ENCODE data around the gene LDLRAD1.
"Not testable (repeated sequence)": the region's sequence is repeated elsewhere in the genome, so short reads cannot be mapped to it uniquely, and the experiment has no call there.

The LDLRAD1 gene

DNA sequence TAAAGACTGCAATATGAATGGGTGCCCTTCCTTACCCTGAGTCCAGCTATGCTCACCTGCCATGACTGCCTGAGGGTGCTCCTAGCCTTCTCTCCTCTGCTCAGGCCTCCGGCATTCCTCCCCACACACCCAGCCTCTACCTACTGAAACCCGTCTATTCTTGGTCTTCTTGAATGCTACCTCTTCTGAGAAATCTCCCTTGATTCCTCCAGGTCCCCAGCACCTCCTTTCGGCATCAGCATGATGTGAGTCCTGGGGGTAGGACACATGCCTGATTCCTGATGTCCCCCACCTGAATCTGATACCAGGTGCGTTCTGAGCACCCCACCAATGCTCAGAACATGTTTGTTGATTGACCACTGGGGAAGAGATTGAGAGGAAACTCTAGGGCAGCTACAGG, 8.6 kb downstream of the LDLRAD1 start:
- no peaks in the 10 kb centered on the region for H3K9me3 Mint-ChIP-seq
- no peaks in the 10 kb centered on the region for H3K36me3 Mint-ChIP-seq
- no peak overlapping the region for H3K4me3 Mint-ChIP-seq
- H3K27me3 Mint-ChIP-seq, result peaks cover 30% of the 10 kb centered on the region
- CTCF ChIA-PET, result no interaction called here
- no peak overlapping the region for H3K27ac Mint-ChIP-seq
- H3K4me1 Mint-ChIP-seq, result no peaks in the 10 kb centered on the region
- no peak for DNase-seq

DNA sequence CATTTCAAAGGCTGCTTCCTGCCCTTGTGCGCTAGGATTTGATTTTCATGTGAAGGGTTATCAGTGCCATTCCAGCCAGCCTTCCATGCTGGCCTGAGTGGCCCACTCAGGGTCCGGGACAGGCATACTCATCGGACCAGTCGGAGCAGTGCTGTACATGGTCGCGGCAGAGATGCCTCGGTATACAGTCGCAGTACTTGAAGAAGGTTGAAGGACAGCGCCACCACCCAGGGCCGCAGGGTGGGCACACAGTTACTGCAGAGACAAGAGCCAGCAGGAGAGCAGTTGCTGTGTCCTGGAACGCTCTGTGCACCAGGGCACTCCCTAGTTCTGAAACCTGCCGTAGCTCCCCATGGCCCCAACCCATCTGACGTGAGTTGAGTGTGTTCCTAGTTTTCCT, 9.1 kb downstream of the LDLRAD1 start:
- no peaks in the 10 kb centered on the region for H3K9me3 Mint-ChIP-seq
- no peaks in the 10 kb centered on the region for H3K36me3 Mint-ChIP-seq
- H3K27me3 Mint-ChIP-seq, result peaks cover 30% of the 10 kb centered on the region
- CTCF ChIA-PET, result interaction anchor here (0.6 kb wide), 1 partner anchor 559 kb away, joined by 3 read pairs; no protein-coding TSS in a partner anchor
- no peak overlapping the region for H3K27ac Mint-ChIP-seq
- no peaks in the 10 kb centered on the region for H3K4me1 Mint-ChIP-seq
- no peak overlapping the region for H3K4me3 Mint-ChIP-seq
- no peak for DNase-seq

DNA sequence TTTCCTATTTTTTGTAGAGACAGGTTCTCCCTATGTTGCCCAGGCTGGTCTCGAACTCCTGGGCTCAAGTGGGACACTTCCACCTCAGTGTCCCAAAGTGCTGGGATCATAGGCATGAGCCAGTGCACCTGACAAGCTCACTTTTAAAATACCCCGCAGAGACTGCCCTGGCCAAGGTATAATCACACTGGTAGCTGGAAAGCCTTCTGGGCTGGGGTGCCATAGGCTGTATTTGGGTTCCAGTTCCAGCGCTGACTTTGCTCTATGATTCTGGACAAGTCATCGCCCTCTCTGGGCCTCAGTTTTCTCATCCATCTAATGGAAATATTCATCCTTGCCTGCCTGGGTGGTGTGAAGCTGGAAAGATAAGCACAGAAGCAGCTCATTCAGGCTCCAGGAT, 10.4 kb downstream of the LDLRAD1 start:
- no peaks in the 10 kb centered on the region for H3K36me3 Mint-ChIP-seq

DNA sequence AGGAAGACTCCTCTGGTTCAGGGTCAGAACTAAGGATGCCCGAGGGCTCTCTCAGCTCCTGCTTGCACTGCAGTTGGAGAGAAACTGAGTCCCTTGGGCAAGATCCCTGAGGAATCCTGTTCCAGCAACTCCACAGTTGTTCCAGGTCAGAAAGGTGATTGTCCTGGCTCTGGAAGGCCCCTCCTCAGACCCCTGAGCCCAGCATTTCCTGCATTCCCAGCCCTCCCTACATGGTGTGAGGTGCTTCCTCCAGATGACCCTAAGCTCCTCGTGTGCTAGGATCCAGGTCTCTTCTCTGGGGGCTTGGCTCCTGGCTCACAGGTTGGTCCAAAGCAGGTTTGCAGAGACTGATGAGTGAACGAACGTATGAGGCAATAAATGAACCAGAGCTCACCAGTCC, 11.5 kb downstream of the LDLRAD1 start:
- CTCF ChIA-PET, result no interaction called here
- H3K36me3 Mint-ChIP-seq, result no peaks in the 10 kb centered on the region
- H3K4me1 Mint-ChIP-seq, result no peaks in the 10 kb centered on the region
- H3K4me3 Mint-ChIP-seq, result no peak overlapping the region
- H3K27ac Mint-ChIP-seq, result no peak overlapping the region
- peaks cover 33% of the 10 kb centered on the region for H3K27me3 Mint-ChIP-seq
- peaks cover 2% of the 10 kb centered on the region for H3K9me3 Mint-ChIP-seq
- DNase-seq, result no peak

More for the DNA sequence above, 10.4 kb downstream of the LDLRAD1 start:
- no peak for DNase-seq
- no peaks in the 10 kb centered on the region for H3K4me1 Mint-ChIP-seq
- H3K27ac Mint-ChIP-seq, result no peak overlapping the region
- CTCF ChIA-PET, result interaction anchor here (1.2 kb wide), 1 partner anchor 146 kb away, joined by 4 read pairs; no protein-coding TSS in a partner anchor
- peaks cover 2% of the 10 kb centered on the region for H3K9me3 Mint-ChIP-seq
- no peak overlapping the region for H3K4me3 Mint-ChIP-seq
- peaks cover 32% of the 10 kb centered on the region for H3K27me3 Mint-ChIP-seq

DNA sequence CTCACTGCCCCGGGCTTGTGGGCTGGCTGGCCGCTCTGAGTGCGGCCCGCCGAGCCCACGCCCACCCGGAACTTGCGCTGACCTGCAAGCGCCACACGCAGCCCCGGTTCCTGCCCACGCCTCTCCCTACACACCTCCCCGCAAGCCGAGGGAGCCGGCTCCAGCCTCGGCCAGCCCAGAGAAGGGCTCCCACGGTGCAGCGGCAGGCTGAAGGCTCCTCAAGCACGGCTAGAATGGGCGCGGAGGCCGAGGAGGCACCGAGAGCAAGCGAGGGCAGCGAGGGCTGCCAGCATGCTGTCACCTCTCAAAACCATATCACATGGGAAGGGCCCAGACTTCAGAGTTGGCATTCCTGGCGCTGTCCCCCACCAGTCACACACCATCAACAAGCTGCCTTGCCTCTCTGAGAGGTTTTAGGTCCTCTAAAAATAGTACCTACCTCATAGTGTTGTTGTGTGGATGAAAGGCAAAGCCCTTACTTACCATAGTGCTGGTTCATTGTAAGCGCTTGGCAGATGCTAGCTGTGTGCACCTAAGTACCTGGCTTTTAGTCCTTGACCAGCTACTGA, 13.4 kb downstream of the LDLRAD1 start:
- Mint-ChIP-seq H3K9me3 (peaks cover 2% of the 10 kb centered on the region), H3K27me3 (peaks cover 23% of the 10 kb centered on the region), H3K4me1 (no peaks in the 10 kb centered on the region), H3K4me3 (no peak overlapping the region), H3K27ac (no peak overlapping the region), H3K36me3 (no peaks in the 10 kb centered on the region)
- CTCF ChIA-PET, result no interaction called here
- no peak for DNase-seq

DNA sequence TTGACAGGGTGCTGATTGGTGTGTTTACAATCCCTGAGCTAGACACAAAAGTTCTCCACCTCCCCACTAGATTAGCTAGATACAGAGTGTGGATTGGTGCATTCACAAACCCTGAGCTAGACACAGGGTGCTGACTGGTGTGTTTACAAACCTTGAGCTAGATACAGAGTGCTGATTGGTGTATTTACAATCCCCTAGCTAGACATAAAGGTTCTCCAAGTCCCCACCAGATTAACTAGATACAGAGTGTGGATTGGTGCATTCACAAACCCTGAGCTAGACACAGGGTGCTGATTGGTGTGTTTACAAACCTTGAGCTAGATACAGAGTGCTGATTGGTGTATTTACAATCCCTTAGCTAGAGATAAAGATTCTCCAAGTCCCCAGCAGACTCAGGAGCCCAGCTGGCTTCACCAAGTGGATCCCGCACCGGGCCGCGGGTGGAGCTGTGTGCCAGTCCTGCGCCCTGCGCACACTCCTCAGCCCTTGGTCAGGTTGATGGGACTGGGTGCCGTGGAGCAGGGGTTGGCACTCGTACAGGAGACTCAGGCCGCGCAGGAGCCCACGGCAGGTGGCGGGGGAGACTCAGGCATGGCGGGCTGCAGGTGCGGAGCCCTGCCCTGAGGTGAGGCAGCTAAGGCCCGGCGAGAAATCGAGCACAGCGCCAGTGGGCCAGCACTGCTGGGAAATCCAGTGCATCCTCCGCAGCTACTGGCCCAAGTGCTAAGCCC, 14.1 kb downstream of the LDLRAD1 start:
- H3K9me3 Mint-ChIP-seq, H3K4me3 Mint-ChIP-seq, DNase-seq, H3K27ac Mint-ChIP-seq, H3K4me1 Mint-ChIP-seq, H3K36me3 Mint-ChIP-seq: not testable (repeated sequence)
- CTCF ChIA-PET, result interaction anchor here (1.3 kb wide), 1 partner anchor 144 kb away, joined by 3 read pairs; no protein-coding TSS in a partner anchor
- H3K27me3 Mint-ChIP-seq, result peaks cover 20% of the 10 kb centered on the region

DNA sequence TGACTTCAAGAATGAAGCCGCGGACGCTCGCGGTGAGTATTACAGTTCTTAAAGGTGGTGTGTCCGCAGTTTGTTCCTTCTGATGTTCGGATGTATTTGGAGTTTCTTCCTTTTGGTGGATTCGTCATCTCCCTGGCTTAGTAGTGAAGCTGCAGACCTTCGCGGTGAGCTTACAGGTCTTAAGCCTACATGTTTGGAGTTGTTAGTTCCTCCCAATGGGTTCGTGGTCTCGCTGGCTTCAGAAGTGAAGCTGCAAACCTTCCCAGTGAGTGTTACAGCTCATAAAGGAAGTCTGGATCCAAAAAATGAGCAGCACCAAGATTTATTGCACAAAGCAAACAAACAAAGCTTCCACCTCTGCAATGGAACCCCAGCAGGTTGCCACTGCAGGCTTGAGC, 14.7 kb downstream of the LDLRAD1 start:
- Mint-ChIP-seq H3K36me3 (no peaks in the 10 kb centered on the region), H3K4me1 (no peaks in the 10 kb centered on the region), H3K4me3 (no peak overlapping the region), H3K27ac (no peak overlapping the region), H3K9me3 (peaks cover 2% of the 10 kb centered on the region), H3K27me3 (peaks cover 20% of the 10 kb centered on the region)
- no peak for DNase-seq
- CTCF ChIA-PET, result interaction anchor here (1.3 kb wide), 1 partner anchor 143 kb away, joined by 3 read pairs; no protein-coding TSS in a partner anchor

DNA sequence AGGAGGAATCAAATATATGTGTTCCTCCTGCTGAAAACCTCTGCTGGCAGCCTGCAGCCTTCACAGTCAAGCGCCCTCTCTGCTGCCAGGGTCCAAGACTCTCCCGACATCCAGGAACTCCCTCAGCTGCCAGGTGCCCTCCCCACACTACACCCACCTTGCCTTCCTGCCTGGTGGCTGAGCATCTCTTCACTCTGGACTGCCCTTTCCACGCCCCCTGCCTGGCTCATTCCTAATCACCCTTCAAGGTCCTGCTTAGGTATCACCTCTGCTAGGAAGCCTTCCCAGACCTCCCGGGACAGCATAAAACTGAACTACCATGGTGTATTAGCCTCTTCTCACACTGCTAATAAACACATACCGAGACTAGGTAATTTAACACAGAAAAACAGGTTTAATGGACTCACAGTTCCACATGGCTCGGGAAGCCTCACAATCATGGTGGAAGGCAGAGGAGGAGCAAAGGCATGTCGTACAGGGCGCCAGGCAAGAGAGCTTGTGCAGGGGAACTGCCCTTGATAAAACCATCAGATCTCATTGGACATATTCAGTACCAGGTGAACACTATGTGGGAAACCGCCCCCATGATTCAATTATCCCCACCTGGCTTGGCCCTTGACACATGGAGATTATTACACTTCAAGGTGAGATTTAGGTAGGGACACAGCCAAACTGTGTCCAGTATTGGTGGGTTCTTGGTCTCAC, 15.3 kb downstream of the LDLRAD1 start:
- CTCF ChIA-PET, result interaction anchor here (1.3 kb wide), 1 partner anchor 142 kb away, joined by 3 read pairs; no protein-coding TSS in a partner anchor
- Mint-ChIP-seq H3K4me1 (no peaks in the 10 kb centered on the region), H3K27me3 (peaks cover 20% of the 10 kb centered on the region), H3K36me3 (no peaks in the 10 kb centered on the region), H3K27ac (no peak overlapping the region), H3K9me3 (peaks cover 2% of the 10 kb centered on the region), H3K4me3 (no peak overlapping the region)
- DNase-seq, result no peak

DNA sequence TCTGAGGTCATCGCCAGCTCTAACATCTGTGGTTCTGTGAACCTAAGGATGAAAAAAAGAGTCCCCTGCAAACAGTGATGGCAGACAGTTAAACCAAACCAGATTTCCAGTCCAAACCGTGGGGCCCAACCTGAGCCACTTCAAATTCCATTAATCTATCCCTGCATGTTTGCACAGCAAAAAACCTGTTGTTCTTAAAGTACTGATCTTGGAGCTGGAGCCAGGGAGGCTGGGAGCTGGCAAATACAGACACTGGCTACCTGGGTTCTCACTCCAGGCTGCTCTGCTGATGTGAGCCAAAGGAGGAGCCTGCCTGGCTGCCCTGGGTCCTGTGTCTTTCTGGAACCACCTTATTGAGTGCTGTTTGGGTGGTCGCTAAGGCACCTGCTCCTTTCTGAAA, 16.4 kb downstream of the LDLRAD1 start:
- H3K27me3 Mint-ChIP-seq, result peaks cover 21% of the 10 kb centered on the region
- H3K27ac Mint-ChIP-seq, result no peak overlapping the region
- H3K4me3 Mint-ChIP-seq, result no peak overlapping the region
- peaks cover 2% of the 10 kb centered on the region for H3K9me3 Mint-ChIP-seq
- DNase-seq, result no peak
- no peaks in the 10 kb centered on the region for H3K36me3 Mint-ChIP-seq
- CTCF ChIA-PET, result no interaction called here
- no peaks in the 10 kb centered on the region for H3K4me1 Mint-ChIP-seq

DNA sequence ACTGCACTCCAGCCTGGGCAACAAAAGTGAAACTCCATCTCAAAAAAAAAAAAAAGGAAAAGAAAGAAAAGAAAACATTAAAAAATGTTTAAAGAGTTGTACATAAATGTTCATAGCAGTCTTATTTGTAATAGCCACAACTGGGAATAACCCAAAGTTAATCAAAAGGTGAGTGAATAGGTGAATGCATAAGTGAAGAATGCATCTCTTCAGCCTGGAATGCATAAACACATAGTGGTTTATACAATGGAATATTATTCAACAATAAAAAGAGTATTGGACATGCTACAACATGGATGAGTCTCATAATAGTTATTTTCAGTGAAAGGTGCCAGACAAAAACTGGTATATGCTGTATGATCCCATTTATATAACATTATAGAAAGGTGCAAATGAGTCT, 18.1 kb downstream of the LDLRAD1 start:
- H3K27ac Mint-ChIP-seq, result no peak overlapping the region
- CTCF ChIA-PET, result no interaction called here
- no peak overlapping the region for H3K4me3 Mint-ChIP-seq
- peaks cover 2% of the 10 kb centered on the region for H3K9me3 Mint-ChIP-seq
- H3K36me3 Mint-ChIP-seq, result no peaks in the 10 kb centered on the region
- H3K27me3 Mint-ChIP-seq, result peaks cover 12% of the 10 kb centered on the region
- no peaks in the 10 kb centered on the region for H3K4me1 Mint-ChIP-seq
- DNase-seq, result no peak

DNA sequence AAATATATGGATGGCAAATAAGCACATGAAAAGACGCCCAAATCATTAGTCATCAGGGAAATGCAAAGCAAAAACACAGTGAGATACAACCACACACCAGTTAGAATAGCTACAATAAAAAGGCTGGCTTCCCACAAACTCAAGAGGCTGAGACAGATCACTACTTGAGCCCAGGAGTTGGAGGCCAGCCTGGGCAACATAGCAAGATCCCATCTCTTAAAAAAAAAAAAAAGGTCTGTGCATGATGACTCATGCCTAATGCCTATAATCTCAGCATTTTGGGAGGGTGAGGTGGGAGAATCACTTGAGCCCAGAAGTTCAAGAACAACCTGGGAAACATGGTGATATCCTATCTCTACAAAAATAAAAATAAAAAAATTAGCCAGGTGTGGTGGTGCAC, 19.8 kb downstream of the LDLRAD1 start:
- no peaks in the 10 kb centered on the region for H3K36me3 Mint-ChIP-seq
- peaks cover 12% of the 10 kb centered on the region for H3K27me3 Mint-ChIP-seq
- no peak overlapping the region for H3K27ac Mint-ChIP-seq
- H3K9me3 Mint-ChIP-seq, result peaks cover under 1% of the 10 kb centered on the region
- no peak for DNase-seq
- H3K4me3 Mint-ChIP-seq, result no peak overlapping the region
- H3K4me1 Mint-ChIP-seq, result no peaks in the 10 kb centered on the region
- CTCF ChIA-PET, result no interaction called here

DNA sequence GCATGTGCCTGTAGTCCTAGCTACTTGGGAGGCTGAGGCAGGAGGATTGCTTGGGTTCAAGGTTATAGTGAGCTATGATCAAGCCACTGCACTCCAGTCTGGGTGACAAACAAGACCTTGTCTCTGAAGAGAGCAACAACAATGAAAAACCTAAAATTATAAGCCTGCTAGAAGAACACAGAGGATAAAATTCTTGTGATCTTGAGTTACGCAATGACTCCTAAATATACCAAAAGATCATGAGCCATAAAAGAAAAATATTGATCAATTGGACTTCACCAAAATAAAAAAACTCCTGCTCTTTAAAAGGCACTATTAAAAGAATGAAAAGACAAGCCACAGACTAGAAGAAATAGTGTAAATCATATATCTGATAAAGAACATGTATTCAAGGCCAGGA, 22.3 kb downstream of the LDLRAD1 start:
- Mint-ChIP-seq H3K4me3 (no peak overlapping the region), H3K4me1 (no peaks in the 10 kb centered on the region), H3K27ac (no peak overlapping the region), H3K27me3 (peaks cover 4% of the 10 kb centered on the region), H3K9me3 (no peaks in the 10 kb centered on the region), H3K36me3 (no peaks in the 10 kb centered on the region)
- no peak for DNase-seq
- CTCF ChIA-PET, result interaction anchor here (0.8 kb wide), 1 partner anchor 48 kb away, joined by 3 read pairs; no protein-coding TSS in a partner anchor

DNA sequence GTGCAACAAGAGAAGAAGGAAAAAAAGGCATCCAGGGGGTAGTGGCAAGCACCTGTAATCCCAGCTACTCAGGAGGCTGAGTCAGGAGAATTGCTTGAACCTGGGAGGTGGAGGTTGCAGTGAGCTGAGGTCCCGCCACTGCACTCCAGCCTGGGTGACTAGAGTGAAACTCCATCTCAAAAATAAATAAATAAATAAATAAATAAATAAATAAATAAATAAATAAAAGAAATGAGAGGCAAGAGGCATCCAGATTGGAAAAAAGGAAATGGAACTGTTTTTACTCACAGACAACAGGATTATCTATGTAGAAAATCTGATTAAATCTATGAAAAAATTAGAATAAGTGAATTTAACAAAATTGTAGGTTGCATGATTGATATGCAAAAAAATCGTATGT, 23.5 kb downstream of the LDLRAD1 start:
- H3K36me3 Mint-ChIP-seq, H3K4me1 Mint-ChIP-seq, CTCF ChIA-PET, H3K9me3 Mint-ChIP-seq, H3K27me3 Mint-ChIP-seq, H3K4me3 Mint-ChIP-seq, DNase-seq, H3K27ac Mint-ChIP-seq: not testable (repeated sequence)

DNA sequence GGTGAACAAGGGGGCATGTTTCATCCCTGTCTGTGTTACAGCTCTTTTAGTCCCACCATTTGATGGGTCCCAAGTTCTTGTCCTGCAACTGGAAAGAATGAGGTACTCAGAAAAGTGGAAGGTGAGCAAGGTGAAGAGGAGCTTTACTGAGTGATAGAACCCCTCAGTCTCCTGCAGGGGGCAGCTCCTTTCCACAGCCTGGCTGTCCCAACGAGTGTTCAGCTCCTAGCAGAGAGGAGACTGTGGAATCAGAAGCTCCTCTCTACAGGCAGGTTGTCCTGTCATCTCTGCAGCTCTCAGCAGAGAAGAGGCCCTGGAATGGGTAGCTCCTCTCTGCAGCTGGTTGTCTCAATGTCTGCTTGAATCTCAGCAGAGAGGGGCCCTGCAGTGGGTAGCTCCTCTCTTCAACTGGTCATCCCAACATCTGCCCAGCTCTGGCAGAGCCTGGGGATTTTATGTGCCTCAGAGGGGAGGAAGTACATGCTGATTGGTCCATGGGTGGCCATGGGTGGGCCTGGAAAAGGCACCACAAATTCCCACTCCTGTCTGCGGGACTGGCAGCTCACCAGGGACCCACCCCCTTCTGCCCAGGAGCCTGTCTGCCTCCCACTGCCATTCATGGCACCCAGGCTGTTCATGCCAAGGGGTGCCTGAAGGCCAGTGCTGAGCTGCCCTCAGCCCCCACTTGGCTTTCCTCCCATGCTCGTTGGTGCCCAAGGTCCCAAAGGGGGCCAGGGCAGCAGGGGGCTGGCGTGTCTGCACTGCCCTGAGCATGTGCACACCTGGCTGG, 25.7 kb downstream of the LDLRAD1 start:
- Mint-ChIP-seq H3K4me1 (peaks cover 9% of the 10 kb centered on the region), H3K4me3 (no peak overlapping the region), H3K9me3 (no peaks in the 10 kb centered on the region), H3K27ac (no peak overlapping the region), H3K27me3 (peaks cover 8% of the 10 kb centered on the region), H3K36me3 (no peaks in the 10 kb centered on the region)
- CTCF ChIA-PET, result interaction anchor here (0.7 kb wide), 1 partner anchor 19 kb away, joined by 3 read pairs; no protein-coding TSS in a partner anchor
- no peak for DNase-seq
